Measurements from ENCODE around the gene ZCCHC3.
A peak's percentile ranks its signal among the peaks of the same experiment; 100 is the strongest.
"Not testable (repeated sequence)": the region's sequence is repeated elsewhere in the genome, so short reads cannot be mapped to it uniquely, and the experiment has no call there.

The ZCCHC3 gene

GRCh38 chr20:336040-336439 lies 38.7 kb downstream of the ZCCHC3 start:
- not testable (repeated sequence) for H3K4me3 ChIP-seq (ENCODE audit: low read depth, low read length); H3K36me3 ChIP-seq (ENCODE audit: control insufficient read depth, insufficient read depth, low read length); H3K9me3 ChIP-seq (ENCODE audit: control insufficient read depth, insufficient read depth, low read length); H3K9ac ChIP-seq (ENCODE audit: low read depth, low read length); H3K4me1 ChIP-seq (ENCODE audit: control insufficient read depth, insufficient read depth, low read length)
- peaks cover 36% of the 10 kb centered on the region for H3K27me3 ChIP-seq (ENCODE audit: control insufficient read depth, insufficient read depth, low read length)

DNA sequence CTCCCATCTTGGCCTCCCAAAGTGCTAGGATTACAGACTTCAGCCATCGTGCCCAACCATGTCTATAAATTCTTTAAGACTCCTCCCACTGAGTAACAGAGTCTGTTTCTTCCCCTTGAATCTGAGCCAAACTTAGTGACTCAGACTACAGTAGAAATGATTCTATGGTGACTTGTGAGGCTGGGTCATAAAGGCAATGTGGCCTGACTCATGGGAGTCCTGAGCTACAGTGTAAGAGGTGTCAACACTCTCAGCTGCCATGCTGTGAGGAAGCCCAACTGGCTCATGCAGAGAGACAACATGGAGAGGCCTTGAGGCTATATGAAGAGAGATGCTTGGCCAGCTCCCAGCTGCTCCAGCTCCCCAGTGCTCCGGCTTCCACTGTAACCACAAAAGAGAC lies 44.3 kb downstream of the ZCCHC3 start:
- no peak overlapping the region for H3K9ac ChIP-seq (ENCODE audit: low read depth, low read length)
- peaks cover 5% of the 10 kb centered on the region for H3K4me1 ChIP-seq (ENCODE audit: control insufficient read depth, insufficient read depth, low read length)
- H3K27me3 ChIP-seq (ENCODE audit: control insufficient read depth, insufficient read depth, low read length), result peaks cover 21% of the 10 kb centered on the region
- no peaks in the 10 kb centered on the region for H3K9me3 ChIP-seq (ENCODE audit: control insufficient read depth, insufficient read depth, low read length)
- H3K36me3 ChIP-seq (ENCODE audit: control insufficient read depth, insufficient read depth, low read length), result no peaks in the 10 kb centered on the region
- H3K4me3 ChIP-seq (ENCODE audit: low read depth, low read length), result no peak overlapping the region

GRCh38 chr20:343107-343506 lies 45.7 kb downstream of the ZCCHC3 start:
- H3K4me3 ChIP-seq (ENCODE audit: low read depth, low read length), result no peak overlapping the region
- no peaks in the 10 kb centered on the region for H3K9me3 ChIP-seq (ENCODE audit: control insufficient read depth, insufficient read depth, low read length)
- peaks cover 5% of the 10 kb centered on the region for H3K4me1 ChIP-seq (ENCODE audit: control insufficient read depth, insufficient read depth, low read length)
- peaks cover 17% of the 10 kb centered on the region for H3K27me3 ChIP-seq (ENCODE audit: control insufficient read depth, insufficient read depth, low read length)
- H3K36me3 ChIP-seq (ENCODE audit: control insufficient read depth, insufficient read depth, low read length), result no peaks in the 10 kb centered on the region
- H3K9ac ChIP-seq (ENCODE audit: low read depth, low read length), result no peak overlapping the region

GRCh38 chr20:346033-346639 lies 48.8 kb downstream of the ZCCHC3 start:
- H3K9me3 ChIP-seq (ENCODE audit: control insufficient read depth, insufficient read depth, low read length), result no peaks in the 10 kb centered on the region
- peak overlapping the region; percentile 73 for H3K9ac ChIP-seq (ENCODE audit: low read depth, low read length)
- peaks cover 7% of the 10 kb centered on the region for H3K27me3 ChIP-seq (ENCODE audit: control insufficient read depth, insufficient read depth, low read length)
- H3K4me1 ChIP-seq (ENCODE audit: control insufficient read depth, insufficient read depth, low read length), result peaks cover 14% of the 10 kb centered on the region
- peak overlapping the region; percentile 69 for H3K4me3 ChIP-seq (ENCODE audit: low read depth, low read length)
- no peaks in the 10 kb centered on the region for H3K36me3 ChIP-seq (ENCODE audit: control insufficient read depth, insufficient read depth, low read length)

GRCh38 chr20:346640-347316 lies 49.4 kb downstream of the ZCCHC3 start, which contains the start of gene NRSN2:
TSS of gene NRSN2 (plus strand) at chr20:347111. CDS start at chr20:349644, 2,533 bp downstream.
- no peaks in the 10 kb centered on the region for H3K9me3 ChIP-seq (ENCODE audit: control insufficient read depth, insufficient read depth, low read length)
- peaks cover 14% of the 10 kb centered on the region for H3K4me1 ChIP-seq (ENCODE audit: control insufficient read depth, insufficient read depth, low read length)
- H3K27me3 ChIP-seq (ENCODE audit: control insufficient read depth, insufficient read depth, low read length), result peaks cover 5% of the 10 kb centered on the region
- peak within 1 kb of the TSS; percentile 73 for H3K9ac ChIP-seq (ENCODE audit: low read depth, low read length)
- no peaks in the 10 kb centered on the region for H3K36me3 ChIP-seq (ENCODE audit: control insufficient read depth, insufficient read depth, low read length)
- peak within 1 kb of the TSS; percentile 69 for H3K4me3 ChIP-seq (ENCODE audit: low read depth, low read length)

GRCh38 chr20:347317-347639 lies 49.9 kb downstream of the ZCCHC3 start:
- peak overlapping the region; percentile 54 for H3K9ac ChIP-seq (ENCODE audit: low read depth, low read length)
- no peaks in the 10 kb centered on the region for H3K36me3 ChIP-seq (ENCODE audit: control insufficient read depth, insufficient read depth, low read length)
- H3K27me3 ChIP-seq (ENCODE audit: control insufficient read depth, insufficient read depth, low read length), result peaks cover 5% of the 10 kb centered on the region
- H3K4me3 ChIP-seq (ENCODE audit: low read depth, low read length), result peak overlapping the region; percentile 69
- H3K4me1 ChIP-seq (ENCODE audit: control insufficient read depth, insufficient read depth, low read length), result peaks cover 14% of the 10 kb centered on the region
- H3K9me3 ChIP-seq (ENCODE audit: control insufficient read depth, insufficient read depth, low read length), result no peaks in the 10 kb centered on the region

DNA sequence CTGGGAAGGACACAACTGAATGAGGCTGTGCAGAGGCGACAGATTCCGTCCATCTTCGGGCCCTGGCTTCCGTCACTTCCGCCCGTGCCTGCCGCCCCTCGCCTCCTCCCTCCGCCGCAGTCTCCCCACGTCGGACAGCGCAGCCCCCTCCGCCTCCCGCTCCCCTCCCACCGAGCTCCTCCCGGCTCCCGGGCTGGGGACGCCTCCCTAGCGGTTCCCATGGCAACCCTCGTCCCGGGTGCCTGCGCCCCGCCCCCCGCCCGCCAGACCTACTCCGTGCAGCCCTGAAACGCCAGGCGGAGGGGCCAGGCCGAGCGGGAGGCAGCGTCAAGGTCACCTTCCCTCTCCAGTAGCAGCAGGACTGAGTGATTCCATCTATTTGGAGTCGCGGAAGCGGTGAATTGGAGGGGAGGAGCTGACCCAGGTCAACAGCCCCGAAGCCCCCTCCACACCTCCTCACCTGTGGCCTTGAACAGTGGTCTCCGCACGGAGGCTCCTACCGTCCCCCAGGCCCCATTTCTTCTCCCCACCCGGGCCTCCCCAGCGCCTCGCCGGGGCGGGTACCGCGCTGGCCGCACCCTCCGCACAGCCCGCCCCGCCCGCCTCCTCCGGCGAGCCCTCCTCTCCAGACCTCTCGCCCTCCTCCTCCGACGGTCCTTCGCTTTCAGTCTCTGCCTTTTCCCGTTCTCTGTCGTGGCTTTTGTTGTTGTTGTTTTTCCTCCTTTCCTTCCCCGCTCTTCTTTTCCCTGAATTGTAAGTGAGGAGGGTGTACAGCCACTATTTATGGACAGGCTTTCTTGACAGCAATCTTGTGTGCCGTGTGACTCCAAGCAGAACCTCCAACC lies 50.5 kb downstream of the ZCCHC3 start:
- Histone ChIP-seq H3K36me3 (ENCODE audit: control insufficient read depth, insufficient read depth, low read length) (no peaks in the 10 kb centered on the region), H3K9ac (ENCODE audit: low read depth, low read length) (no peak overlapping the region), H3K4me3 (ENCODE audit: low read depth, low read length) (peak overlapping the region; percentile 69), H3K27me3 (ENCODE audit: control insufficient read depth, insufficient read depth, low read length) (peaks cover 5% of the 10 kb centered on the region), H3K4me1 (ENCODE audit: control insufficient read depth, insufficient read depth, low read length) (peaks cover 14% of the 10 kb centered on the region), H3K9me3 (ENCODE audit: control insufficient read depth, insufficient read depth, low read length) (no peaks in the 10 kb centered on the region)

- peaks cover 2% of the 10 kb centered on the region for H3K36me3 ChIP-seq (ENCODE audit: control insufficient read depth, insufficient read depth, low read length)
- H3K4me3 ChIP-seq (ENCODE audit: low read depth, low read length), result no peak overlapping the region
- H3K9me3 ChIP-seq (ENCODE audit: control insufficient read depth, insufficient read depth, low read length), result no peaks in the 10 kb centered on the region
- no peaks in the 10 kb centered on the region for H3K27me3 ChIP-seq (ENCODE audit: control insufficient read depth, insufficient read depth, low read length)
- H3K4me1 ChIP-seq (ENCODE audit: control insufficient read depth, insufficient read depth, low read length), result peaks cover 14% of the 10 kb centered on the region
- H3K9ac ChIP-seq (ENCODE audit: low read depth, low read length), result no peak overlapping the region
Measured at GRCh38 chr20:348972-349841, 51.8 kb downstream of the ZCCHC3 start.

All from iPS-15b (cell line).